GM23248 (cell line): Measurements from ENCODE around the gene PCBP3. TPM values are rescaled to one million over a fixed set of nuclear protein-coding genes. Genes with fewer than 3 reads are reported as not detected.

Source experiments
- DNase-seq: peaks from one replicate; pipeline ENCODE4 v3.0.0-alpha.2; 2015
- H2AFZ ChIP-seq: fragments of 200-600 bp; sonication (generic); 2 replicates; pipeline ENCODE4 v1.6.1; 2016; ENCODE audit warnings: antibody characterized with exemption
- H3F3A ChIP-seq: fragments of 200-600 bp; sonication (generic); 2 replicates; pipeline ENCODE4 v1.6.1; 2016; ENCODE audit warnings: mild to moderate bottlenecking, antibody characterized with exemption, mixed run types; ENCODE audit not compliant: insufficient read depth
- H3K27ac ChIP-seq: fragments of 200-600 bp; sonication (generic); 2 replicates; pipeline ENCODE4 v1.5.1; 2016; ENCODE audit warnings: mild to moderate bottlenecking
- H3K27me3 ChIP-seq: fragments of 200-600 bp; sonication (generic); replicated peaks from 2 replicates; pipeline ENCODE4 v1.6.1; 2016; ENCODE audit warnings: mild to moderate bottlenecking; ENCODE audit not compliant: insufficient read depth
- H3K36me3 ChIP-seq: fragments of 200-600 bp; sonication (generic); 2 replicates; pipeline ENCODE4 v1.6.1; 2016; ENCODE audit warnings: low read depth, mild to moderate bottlenecking
- H3K4me1 ChIP-seq: fragments of 200-600 bp; sonication (generic); 2 replicates; pipeline ENCODE4 v1.6.1; 2016; ENCODE audit warnings: mild to moderate bottlenecking; ENCODE audit not compliant: insufficient read depth
- H3K4me2 ChIP-seq: fragments of 200-600 bp; sonication (generic); one replicate; pipeline ENCODE4 v1.6.1; 2016; ENCODE audit warnings: mild to moderate bottlenecking; ENCODE audit not compliant: unreplicated experiment
- H3K4me3 ChIP-seq: fragments of 200-600 bp; sonication (generic); 2 replicates; pipeline ENCODE4 v1.5.1; 2016; ENCODE audit warnings: mild to moderate bottlenecking
- H3K79me2 ChIP-seq: fragments of 200-600 bp; sonication (generic); 2 replicates; pipeline ENCODE4 v1.6.1; 2016; ENCODE audit warnings: mild to moderate bottlenecking; ENCODE audit not compliant: insufficient read depth
- H3K9ac ChIP-seq: fragments of 200-600 bp; sonication (generic); 2 replicates; pipeline ENCODE4 v1.6.1; 2016; ENCODE audit warnings: mild to moderate bottlenecking
- H3K9me2 ChIP-seq: fragments of 200-600 bp; sonication (generic); 2 replicates; pipeline ENCODE4 v1.6.1; 2016; ENCODE audit warnings: mixed run types, mild to moderate bottlenecking, moderate library complexity; ENCODE audit not compliant: insufficient read depth
- H3K9me3 ChIP-seq: fragments of 200-600 bp; sonication (generic); one replicate; pipeline ENCODE4 v1.6.1; 2017; ENCODE audit warnings: low read depth
- H4K20me1 ChIP-seq: fragments of 200-600 bp; sonication (generic); 2 replicates; pipeline ENCODE4 v1.6.0; 2016; ENCODE audit not compliant: insufficient read depth
- EZH2 ChIP-seq: fragments of 200-600 bp; sonication (generic); IDR thresholded peaks from 2 replicates; pipeline ENCODE4 v1.6.1; 2018; ENCODE audit warnings: antibody characterized with exemption, mild to moderate bottlenecking; ENCODE audit not compliant: insufficient read depth, poor library complexity, severe bottlenecking
- EZH2phosphoT487 ChIP-seq: fragments of 200-600 bp; sonication (generic); IDR thresholded peaks from 2 replicates; pipeline ENCODE4 v1.6.1; 2018; ENCODE audit warnings: antibody characterized with exemption, moderate library complexity, mild to moderate bottlenecking, low read depth; ENCODE audit not compliant: insufficient read depth
- WGBS, 2 experiments: methylation state at CpG; one replicate each; pipeline ENCODE4 v1.1.6; 2015 to 2017; ENCODE audit warnings: low lambda C conversion rate in 2 of 2, low coverage in 1 of 2; ENCODE audit errors: missing lambda C conversion rate in 2 of 2; 5-methylcytosine and 5-hydroxymethylcytosine counted together
- in situ Hi-C: fragments of 300-500 bp; cut with MboI; formaldehyde crosslinking; loops from 2 replicates; pipeline ENCODE4 v1.15.0; 2020
- polyA plus RNA-seq: library from polyadenylated mRNA; unstranded; fragments of >200 nt; fragmentation: Nextera tagmentation; extraction: Ambion mirVana; gene quantifications from 2 replicates; pipeline ENCODE4 v1.2.1, GENCODE V29; 2016
- total RNA-seq: library from RNA; depleted of rRNA; stranded (reverse); fragments of >200 nt; shearing (Covaris generic); gene quantifications from 2 replicates; pipeline ENCODE4 v1.2.3, GENCODE V29; 2014

The PCBP3 gene
- total and polyA plus RNA-seq, 2 experiments from 2014 or later, result 0.32 to 1.3 TPM

- in situ Hi-C loops, result no loop called here
- H3K27me3 ChIP-seq, result no peaks in the 10 kb centered on the region
- H3K36me3 ChIP-seq, result no peaks in the 10 kb centered on the region
- WGBS, 2 experiments, result 56 to 77% methylated on average over 3 to 5 of the region's 5 CpGs
- no peak for DNase-seq
- H4K20me1 ChIP-seq, result no peaks in the 10 kb centered on the region
- no peak overlapping the region for H3K4me2 ChIP-seq
- H2AFZ ChIP-seq, result no peak overlapping the region
- no peak for TF ChIP-seq EZH2phosphoT487
- no peak for TF ChIP-seq EZH2
- H3K9me2 ChIP-seq, result no peaks in the 10 kb centered on the region
- no peaks in the 10 kb centered on the region for H3K79me2 ChIP-seq
- no peak overlapping the region for H3K4me3 ChIP-seq
- H3K27ac ChIP-seq, result no peak overlapping the region
- H3K9ac ChIP-seq, result no peak overlapping the region
- H3K9me3 ChIP-seq, result no peaks in the 10 kb centered on the region
- no peaks in the 10 kb centered on the region for H3K4me1 ChIP-seq
- H3F3A ChIP-seq, result no peaks in the 10 kb centered on the region
These were observed 266.6 kb downstream of the PCBP3 start for GRCh38 chr21:45910155-45910547.

- Histone ChIP-seq H3K27me3 (no peaks in the 10 kb centered on the region), H3K36me3 (no peaks in the 10 kb centered on the region), H3K27ac (no peak overlapping the region), H3K79me2 (no peaks in the 10 kb centered on the region), H3K9me3 (no peaks in the 10 kb centered on the region), H3K4me2 (no peak overlapping the region), H3F3A (no peaks in the 10 kb centered on the region), H3K4me3 (no peak overlapping the region), H4K20me1 (no peaks in the 10 kb centered on the region), H3K4me1 (no peaks in the 10 kb centered on the region), H2AFZ (no peak overlapping the region), H3K9me2 (no peaks in the 10 kb centered on the region), H3K9ac (no peak overlapping the region)
- in situ Hi-C loops, result no loop called here
- DNase-seq, result no peak
- no peak for TF ChIP-seq EZH2phosphoT487
- TF ChIP-seq EZH2, result no peak
- WGBS, 2 experiments, result 81 to 83% methylated on average over 23 to 28 of the region's 28 CpGs
These were observed 267.2 kb downstream of the PCBP3 start for GRCh38 chr21:45910548-45911221.

GRCh38 chr21:45911806-45912325 lies 268.3 kb downstream of the PCBP3 start:
- in situ Hi-C loops, result no loop called here
- H3K27ac ChIP-seq, result no peak overlapping the region
- WGBS, 2 experiments, result 80 to 91% methylated on average over 15 of the region's 15 CpGs
- H2AFZ ChIP-seq, result no peak overlapping the region
- H3K4me1 ChIP-seq, result no peaks in the 10 kb centered on the region
- no peak overlapping the region for H3K9ac ChIP-seq
- TF ChIP-seq EZH2phosphoT487, result no peak
- TF ChIP-seq EZH2, result no peak
- H3K4me2 ChIP-seq, result no peak overlapping the region
- no peaks in the 10 kb centered on the region for H3K9me3 ChIP-seq
- no peaks in the 10 kb centered on the region for H3K27me3 ChIP-seq
- no peaks in the 10 kb centered on the region for H3F3A ChIP-seq
- no peaks in the 10 kb centered on the region for H3K36me3 ChIP-seq
- no peaks in the 10 kb centered on the region for H4K20me1 ChIP-seq
- no peak overlapping the region for H3K4me3 ChIP-seq
- no peak for DNase-seq
- H3K79me2 ChIP-seq, result no peaks in the 10 kb centered on the region
- no peaks in the 10 kb centered on the region for H3K9me2 ChIP-seq

- no peaks in the 10 kb centered on the region for H3K36me3 ChIP-seq
- no peaks in the 10 kb centered on the region for H3K27me3 ChIP-seq
- no peak overlapping the region for H3K4me2 ChIP-seq
- H4K20me1 ChIP-seq, result no peaks in the 10 kb centered on the region
- H2AFZ ChIP-seq, result no peak overlapping the region
- TF ChIP-seq EZH2 (no peak), EZH2phosphoT487 (no peak)
- in situ Hi-C loops, result no loop called here
- WGBS, 2 experiments, result 80 to 81% methylated on average over 12 to 15 of the region's 16 CpGs
- no peak overlapping the region for H3K27ac ChIP-seq
- no peaks in the 10 kb centered on the region for H3K9me2 ChIP-seq
- DNase-seq, result no peak
- no peaks in the 10 kb centered on the region for H3K4me1 ChIP-seq
- no peak overlapping the region for H3K9ac ChIP-seq
- no peaks in the 10 kb centered on the region for H3K9me3 ChIP-seq
- H3F3A ChIP-seq, result no peaks in the 10 kb centered on the region
- H3K4me3 ChIP-seq, result no peak overlapping the region
- no peaks in the 10 kb centered on the region for H3K79me2 ChIP-seq
These were observed 269.3 kb downstream of the PCBP3 start for GRCh38 chr21:45912611-45913417.
